Measurements from ENCODE around the gene PIK3R6. TPM values are rescaled to one million over a fixed set of nuclear protein-coding genes. Genes with fewer than 3 reads are reported as not detected.

The PIK3R6 gene
- total RNA-seq, 1 donor = 10.0 TPM

- DNase-seq (ENCODE audit: low read depth in 2 of 3, low spot score in 2 of 3) = peak in 2 of 3 donors; percentile 71 to 82
Observed at GRCh38 chr17:8894673-8895578, 27.5 kb upstream of the PIK3R6 start.

DNA sequence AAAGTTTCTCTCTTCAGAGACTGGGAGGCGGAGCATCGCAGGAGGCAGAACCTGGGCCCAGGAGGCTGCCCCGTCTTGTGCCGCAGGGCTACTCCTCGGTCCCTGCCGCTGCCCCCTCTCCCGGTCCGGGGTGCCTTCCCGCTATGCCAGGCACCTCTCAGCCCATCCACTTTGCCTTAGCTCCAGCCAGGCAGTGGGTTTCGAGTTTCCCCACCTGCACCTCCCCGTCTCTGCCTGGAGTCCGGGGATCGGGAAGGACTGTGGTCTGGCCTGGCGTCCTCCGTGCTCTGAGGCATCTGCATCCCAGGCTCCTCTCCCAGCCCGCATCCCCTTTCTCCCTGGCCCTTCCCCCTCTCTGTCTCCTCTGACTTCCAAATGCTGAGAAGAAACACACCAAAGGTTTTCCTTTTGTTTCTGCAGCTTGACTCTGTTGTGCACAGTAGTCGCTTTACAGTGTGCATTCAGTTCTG, 26.8 kb upstream of the PIK3R6 start:
- DNase-seq (ENCODE audit: low read depth in 2 of 3, low spot score in 2 of 3) = no peak

GRCh38 chr17:8893621-8894201, 26.2 kb upstream of the PIK3R6 start:
- DNase-seq (ENCODE audit: low read depth in 2 of 3, low spot score in 2 of 3) = no peak

DNA sequence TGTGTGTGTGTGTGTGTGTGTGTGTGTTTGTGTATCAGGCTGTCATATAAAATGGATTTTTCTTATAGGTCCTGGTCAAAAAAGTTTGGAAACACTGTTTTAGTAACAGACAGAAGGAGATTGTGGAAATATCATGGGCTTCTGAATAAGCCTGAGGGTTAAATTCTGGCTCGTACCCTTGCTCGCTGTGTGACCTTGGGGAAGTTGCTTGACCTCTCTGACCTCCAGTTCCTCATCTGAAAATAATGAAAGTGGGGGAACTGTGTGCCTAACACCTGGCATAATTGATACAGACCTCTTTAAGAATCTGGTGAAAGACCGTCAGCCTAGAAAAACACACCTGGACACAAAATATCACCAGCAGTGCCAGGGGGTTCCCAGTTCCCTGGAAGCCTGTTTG, 25.6 kb upstream of the PIK3R6 start:
- no peak for DNase-seq (ENCODE audit: low read depth in 2 of 3, low spot score in 2 of 3)

DNA sequence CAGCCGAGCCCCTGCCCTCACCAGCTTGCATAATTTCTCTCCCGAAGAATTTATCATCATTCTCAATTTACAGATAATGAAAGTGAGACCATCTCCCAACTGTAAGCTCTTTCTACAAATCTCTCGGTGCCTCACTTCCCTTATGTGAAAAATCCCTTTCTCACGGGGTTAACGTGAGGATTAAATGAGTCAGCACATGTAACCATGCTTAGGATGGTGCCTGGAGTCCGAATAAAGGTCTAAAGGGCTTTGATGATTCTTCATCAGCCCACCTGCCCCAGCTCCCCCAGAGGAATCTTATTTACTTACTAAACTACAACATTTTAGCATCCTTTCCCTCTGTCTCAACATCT, 24.8 kb upstream of the PIK3R6 start:
- no peak for DNase-seq (ENCODE audit: low read depth in 2 of 3, low spot score in 2 of 3)

DNA sequence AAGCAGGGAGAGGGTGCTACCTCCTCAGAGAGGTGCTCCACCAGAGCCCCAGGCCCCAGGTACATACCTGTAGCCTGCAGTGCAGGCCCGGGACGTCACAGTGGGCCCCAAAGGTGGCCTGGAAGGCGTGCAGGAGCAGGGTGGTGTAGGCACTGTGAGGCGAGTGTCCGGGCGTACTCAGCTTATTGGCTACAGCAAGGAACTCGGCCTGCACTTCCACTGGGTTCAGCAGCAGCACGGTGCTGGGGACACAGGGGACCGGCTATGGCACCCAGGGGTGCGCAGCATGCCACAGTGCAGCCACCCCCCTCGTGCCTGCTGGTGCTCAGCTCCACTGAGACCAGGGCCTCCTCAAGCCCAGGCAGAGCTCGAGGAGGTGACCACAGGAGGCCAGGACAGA, 23.2 kb upstream of the PIK3R6 start:
- no peak for DNase-seq (ENCODE audit: low read depth in 2 of 3, low spot score in 2 of 3)

GRCh38 chr17:8889458-8890210, 22.2 kb upstream of the PIK3R6 start:
- no peak for DNase-seq (ENCODE audit: low read depth in 2 of 3, low spot score in 2 of 3)

GRCh38 chr17:8888704-8889302, 21.3 kb upstream of the PIK3R6 start:
- DNase-seq (ENCODE audit: low read depth in 2 of 3, low spot score in 2 of 3) = no peak

DNA sequence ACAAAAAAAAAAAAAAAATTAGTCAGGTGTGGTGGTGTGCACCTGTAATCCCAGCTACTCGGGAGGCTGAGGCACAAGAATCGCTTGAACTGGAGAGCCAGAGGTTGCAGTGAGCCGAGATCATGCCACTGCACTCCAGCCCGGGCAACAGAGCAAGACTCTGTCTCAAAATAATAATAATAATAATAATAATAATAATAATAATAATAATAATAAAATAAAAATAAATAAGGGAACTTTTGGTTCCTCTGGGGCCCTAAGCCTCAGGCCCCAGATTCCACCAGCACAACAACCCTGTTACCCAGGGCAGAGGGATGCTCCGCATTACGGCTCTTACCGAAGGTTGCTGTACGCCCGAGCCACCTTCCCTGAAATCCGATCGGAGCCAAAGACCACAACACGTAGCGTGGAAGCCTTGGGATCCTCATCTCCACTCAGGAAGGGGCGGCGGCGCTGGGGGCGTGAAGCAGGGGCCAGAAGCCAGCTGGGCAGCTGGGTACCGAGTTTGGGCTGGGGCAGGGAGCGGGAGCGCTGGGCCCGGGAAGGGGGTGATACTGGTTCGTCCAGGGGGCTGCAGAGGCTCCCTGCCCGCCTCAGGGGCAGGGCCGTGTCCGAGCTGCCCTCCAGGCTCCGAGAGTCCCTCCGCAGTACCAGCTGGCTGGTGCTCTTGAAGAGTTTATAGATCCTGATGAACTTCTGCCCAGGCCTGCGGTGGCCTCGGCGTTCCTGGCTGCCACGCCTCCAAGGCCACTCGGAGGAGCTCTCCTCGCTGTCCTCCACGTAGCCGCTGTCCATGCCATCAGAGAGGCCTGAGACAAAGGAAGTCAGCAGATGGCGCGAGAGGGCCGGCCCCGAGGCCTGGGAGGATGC, 20.6 kb upstream of the PIK3R6 start:
- DNase-seq (ENCODE audit: low read depth in 2 of 3, low spot score in 2 of 3) = no peak

- DNase-seq (ENCODE audit: low read depth in 2 of 3, low spot score in 2 of 3) = no peak
Observed at GRCh38 chr17:8887301-8887700, 19.8 kb upstream of the PIK3R6 start.

GRCh38 chr17:8885967-8886684, 18.7 kb upstream of the PIK3R6 start:
- no peak for DNase-seq (ENCODE audit: low read depth in 2 of 3, low spot score in 2 of 3)

DNA sequence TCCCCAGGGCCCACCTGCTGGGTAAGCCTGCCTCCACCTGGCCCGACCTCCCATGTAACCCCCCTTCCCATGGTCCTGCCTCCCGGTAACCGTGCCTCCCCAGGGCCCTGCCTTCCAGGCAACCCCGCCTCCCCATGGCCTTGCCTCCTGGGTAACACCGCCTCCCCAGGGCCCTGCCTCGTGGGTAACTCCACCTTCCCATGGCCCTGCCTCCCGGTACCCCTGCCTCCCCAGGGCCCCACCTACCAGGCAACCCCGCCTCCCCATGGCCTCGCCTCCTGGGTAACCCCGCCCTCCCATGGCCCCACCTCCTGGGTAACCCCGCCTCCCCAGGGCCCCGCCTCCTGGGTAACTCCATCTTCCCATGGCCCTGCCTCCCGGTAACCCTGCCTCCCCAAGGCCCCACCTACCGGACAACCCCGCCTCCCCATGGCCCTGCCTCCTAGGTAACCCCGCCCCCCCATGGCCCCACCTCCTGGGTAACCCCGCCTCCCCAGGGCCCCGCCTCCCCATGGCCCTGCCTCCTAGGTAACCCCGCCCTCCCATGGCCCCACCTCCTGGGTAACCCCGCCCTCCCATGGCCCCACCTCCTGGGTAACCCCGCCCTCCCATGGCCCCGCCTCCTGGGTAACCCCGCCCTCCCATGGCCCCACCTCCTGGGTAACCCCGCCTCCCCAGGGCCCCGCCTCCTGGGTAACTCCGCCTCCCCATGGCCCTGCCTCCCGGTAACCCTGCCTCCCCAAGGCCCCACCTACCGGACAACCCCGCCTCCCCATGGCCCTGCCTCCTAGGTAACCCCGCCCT, 17.9 kb upstream of the PIK3R6 start:
- peak in 2 of 3 donors; percentile 29 to 32 for DNase-seq (ENCODE audit: low read depth in 2 of 3, low spot score in 2 of 3)

GRCh38 chr17:8884336-8884990, 17.0 kb upstream of the PIK3R6 start:
- DNase-seq (ENCODE audit: low read depth in 2 of 3, low spot score in 2 of 3) = no peak

- DNase-seq (ENCODE audit: low read depth in 2 of 3, low spot score in 2 of 3) = no peak
Observed at GRCh38 chr17:8883353-8883752, 15.9 kb upstream of the PIK3R6 start.

GRCh38 chr17:8881606-8882005, 14.1 kb upstream of the PIK3R6 start:
- no peak for DNase-seq (ENCODE audit: low read depth in 2 of 3, low spot score in 2 of 3)

DNA sequence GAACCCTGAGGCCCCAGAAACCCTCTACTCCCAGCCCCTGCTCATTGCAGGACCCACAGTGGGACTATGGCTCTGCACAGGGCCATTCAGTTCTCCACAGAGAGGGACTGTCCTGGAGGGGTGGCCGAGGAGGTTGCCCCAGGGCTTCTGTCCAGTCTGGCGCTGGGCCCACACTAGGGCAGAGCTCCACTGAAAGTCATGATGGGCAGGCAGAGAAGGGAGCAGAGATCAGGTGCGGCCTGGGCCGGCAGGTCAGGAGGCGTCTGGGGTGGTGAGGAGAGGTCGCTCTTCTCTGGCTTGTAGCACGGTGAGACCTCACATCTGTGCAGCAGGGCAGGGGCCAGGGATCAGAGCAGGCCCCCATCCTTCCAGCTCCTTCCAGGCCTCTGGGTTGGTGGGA, 13.0 kb upstream of the PIK3R6 start:
- DNase-seq (ENCODE audit: low read depth in 2 of 3, low spot score in 2 of 3) = no peak

DNA sequence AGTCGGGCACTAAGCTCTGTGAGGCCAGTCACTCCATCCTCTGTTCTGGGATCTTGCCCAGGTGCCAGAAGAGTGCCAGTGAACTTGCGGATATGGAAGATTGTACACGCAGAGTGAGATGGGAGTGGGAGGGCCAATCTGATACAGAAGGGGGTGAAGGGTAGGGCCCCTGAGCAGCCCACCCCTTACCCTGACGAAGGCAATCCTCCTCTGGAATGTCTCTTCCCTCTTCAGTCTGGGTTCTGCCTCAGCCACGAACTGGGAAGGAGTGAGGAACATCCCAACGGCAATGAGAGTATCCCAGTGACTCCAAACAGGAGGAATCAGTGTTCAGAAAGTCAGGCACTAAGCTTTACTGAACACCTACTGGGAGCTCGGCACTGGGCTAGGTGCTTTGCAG, 11.9 kb upstream of the PIK3R6 start:
- DNase-seq (ENCODE audit: low read depth in 2 of 3, low spot score in 2 of 3) = no peak

DNA sequence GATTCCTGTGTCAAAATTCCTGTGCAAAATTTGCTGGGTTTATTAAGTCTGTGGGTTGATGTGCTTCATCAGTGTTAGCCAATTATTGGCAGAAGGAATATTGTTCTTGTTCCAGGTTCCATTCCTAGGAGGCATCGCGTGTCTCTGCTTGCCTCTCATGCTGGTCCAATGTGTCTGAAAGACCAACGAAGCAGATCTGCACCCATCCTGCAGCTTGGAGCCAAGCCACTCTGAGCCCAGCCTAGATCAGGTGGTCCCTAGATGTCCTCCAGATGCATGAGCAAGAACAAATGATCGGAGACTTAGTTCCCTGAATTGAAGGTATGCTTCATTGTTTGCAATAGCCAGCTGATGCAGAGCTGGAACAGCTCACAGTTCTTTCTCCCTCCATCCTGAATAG, 10.5 kb upstream of the PIK3R6 start:
- DNase-seq (ENCODE audit: low read depth in 2 of 3, low spot score in 2 of 3) = no peak
